ENCODE measurements around the gene ROGDI.

The ROGDI gene

GRCh38 chr16:4801962-4802658 is at the start of gene ROGDI:
Gene ROGDI, minus strand, starts transcription at chr16:4802633. Its CDS starts 62 bp downstream, at chr16:4802571.
- DNase-seq, result peak in 53 of 56 donors; percentile 17 to 86 (median 61)

- no peak for DNase-seq
These were observed 47.8 kb upstream of the ROGDI start for GRCh38 chr16:4850211-4850610.

GRCh38 chr16:4847774-4848587 is 45.5 kb upstream of the ROGDI start:
- DNase-seq, result peak in 11 of 56 donors; percentile 7 to 45 (median 29)

GRCh38 chr16:4846901-4847773 is 44.7 kb upstream of the ROGDI start, which contains the start of the genes GLYR1 and UBN1:
Gene GLYR1, minus strand, starts transcription at chr16:4847288. Its CDS starts 23 bp downstream, at chr16:4847265.
Gene UBN1, plus strand, starts transcription at chr16:4847481. Its CDS starts 5,437 bp downstream, at chr16:4852918.
- DNase-seq, result peak; percentile 39 to 99 (median 96)

- peak in 42 of 56 donors; percentile 6 to 72 (median 36) for DNase-seq
These were observed 44.1 kb upstream of the ROGDI start for GRCh38 chr16:4846503-4846900.

- DNase-seq, result no peak
These were observed 38.6 kb upstream of the ROGDI start for GRCh38 chr16:4840984-4841383.

- no peak for DNase-seq
These were observed 37.5 kb upstream of the ROGDI start for GRCh38 chr16:4839942-4840341.

- DNase-seq, result no peak
These were observed 35.5 kb upstream of the ROGDI start for GRCh38 chr16:4837733-4838501.

- no peak for DNase-seq
These were observed 34.3 kb upstream of the ROGDI start for GRCh38 chr16:4836727-4837126.

GRCh38 chr16:4833584-4833983 is 31.2 kb upstream of the ROGDI start:
- no peak for DNase-seq

- DNase-seq, result no peak
These were observed 30.4 kb upstream of the ROGDI start for GRCh38 chr16:4832698-4833343.

GRCh38 chr16:4831616-4832015 is 29.2 kb upstream of the ROGDI start:
- no peak for DNase-seq

- no peak for DNase-seq
These were observed 28.0 kb upstream of the ROGDI start for GRCh38 chr16:4830408-4830807.

- no peak for DNase-seq
These were observed 26.3 kb upstream of the ROGDI start for GRCh38 chr16:4828567-4829321.

GRCh38 chr16:4826980-4827379 is 24.5 kb upstream of the ROGDI start:
- no peak for DNase-seq

GRCh38 chr16:4826526-4826925 is 24.1 kb upstream of the ROGDI start:
- DNase-seq, result no peak

GRCh38 chr16:4825196-4825595 is 22.8 kb upstream of the ROGDI start:
- no peak for DNase-seq

GRCh38 chr16:4820652-4821051 is 18.2 kb upstream of the ROGDI start:
- no peak for DNase-seq

GRCh38 chr16:4814542-4815173 is 12.2 kb upstream of the ROGDI start:
- no peak for DNase-seq

Data from nucleus accumbens (tissue), 56 donors.